ENCODE data around the gene DSTN.

DNA sequence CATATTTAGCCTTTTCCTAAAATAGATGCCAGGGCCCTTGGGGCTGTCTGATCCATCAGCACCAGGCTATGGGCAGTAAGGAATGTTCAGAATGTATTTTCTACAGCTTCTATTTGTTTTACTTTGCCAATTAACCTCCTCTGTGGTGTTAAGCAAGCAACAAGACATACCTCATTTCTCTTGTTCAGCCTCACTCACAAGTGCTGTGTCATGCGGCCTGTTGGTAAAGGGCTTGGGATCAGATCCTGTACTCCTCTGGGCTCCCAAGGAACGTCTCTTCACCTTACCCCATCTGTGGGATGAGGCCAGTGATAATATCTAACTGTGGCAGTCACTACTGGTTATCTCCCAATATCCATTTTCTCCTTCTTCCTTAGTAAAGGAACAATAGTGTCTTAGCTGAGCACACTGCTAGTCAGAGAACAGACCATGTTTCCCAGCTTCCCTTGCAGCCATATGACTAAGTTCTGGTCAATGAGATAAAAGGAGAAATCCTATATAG is 7.0 kb upstream of the DSTN start:
- TF ChIP-seq CTCF (IDR thresholded peaks at IDR 0.05) = no peak
- TF ChIP-seq POLR2A (IDR thresholded peaks at IDR 0.05) = no peak

Data from esophagus squamous epithelium (tissue), 4 donors.